HEK293 (cell line): ENCODE data around the gene STIM1.

Source experiments
- CTCF ChIA-PET: fragments of 350-600 bp; formaldehyde crosslinking; extraction: SDS; loops from one replicate; lab custom pipeline; 2021; ENCODE audit warnings: antibody characterized with exemption; lab: Yijun Ruan, JAX
- POLR2A ChIA-PET: fragments of 300-600 bp; formaldehyde crosslinking; extraction: SDS; loops from one replicate; lab custom pipeline; 2020; ENCODE audit warnings: antibody characterized with exemption, inconsistent platforms; lab: Yijun Ruan, JAX
- H3K27ac ChIP-seq: fragments of 200-500 bp; sonication (Bioruptor generic); 2 replicates; pipeline ENCODE4 v1.5.1; 2014; ENCODE audit warnings: low read depth, low read length, control low read depth, inconsistent platforms; ENCODE audit errors: extremely low read depth
- H3K36me3 ChIP-seq, 2 experiments: fragments of 200-500 bp in 1 of 2; sonication (Bioruptor generic) in 1 of 2; 1 replicate in 1 of 2; 2 replicates in 1 of 2; pipeline ENCODE4 v1.5.1; 2014 to 2017; ENCODE audit warnings: inconsistent platforms in 2 of 2, low read length in 2 of 2; ENCODE audit not compliant: control insufficient read depth in 2 of 2, insufficient read depth in 1 of 2
- H3K4me1 ChIP-seq: fragments of 200-500 bp; sonication (Bioruptor generic); 2 replicates; pipeline ENCODE4 v1.5.1; 2014; ENCODE audit warnings: mild to moderate bottlenecking, low read length, inconsistent platforms; ENCODE audit not compliant: control insufficient read depth, insufficient read depth
- H3K4me3 ChIP-seq: 2 replicates; pipeline ENCODE4 v1.5.1; 2011; ENCODE audit warnings: low read depth, mild to moderate bottlenecking, control low read depth, low read length, moderate library complexity
- H3K9me3 ChIP-seq: fragments of 200-500 bp; sonication (Bioruptor generic); 2 replicates; pipeline ENCODE4 v1.5.1; 2014; ENCODE audit warnings: low read depth, low read length, inconsistent platforms; ENCODE audit not compliant: control insufficient read depth, insufficient read depth
- GLIS1 ChIP-seq: fragments of 450-650 bp; formaldehyde crosslinking; IDR thresholded peaks from 2 replicates; pipeline ENCODE4 v1.5.1; 2016; ENCODE audit warnings: missing biosample characterization, missing genetic modification characterization
- KLF10 ChIP-seq: fragments of 450-650 bp; IDR thresholded peaks from 2 replicates; pipeline ENCODE4 v1.5.1; 2018; ENCODE audit warnings: missing biosample characterization, mild to moderate bottlenecking, missing genetic modification characterization
- KLF9 ChIP-seq: fragments of 450-650 bp; formaldehyde crosslinking; IDR thresholded peaks from 2 replicates; pipeline ENCODE4 v1.5.1; 2016; ENCODE audit warnings: missing biosample characterization, missing genetic modification characterization, low read depth
- MEIS1 ChIP-seq: sonication (generic); formaldehyde crosslinking; IDR thresholded peaks from 2 replicates; pipeline ENCODE4 v1.8.1; 2022; ENCODE audit warnings: missing genetic modification reagents, mild to moderate bottlenecking, borderline replicate concordance
- TCF7L2 ChIP-seq: IDR thresholded peaks from 2 replicates; pipeline ENCODE4 v1.6.1; 2011; ENCODE audit warnings: low read depth, mild to moderate bottlenecking, inconsistent platforms, low read length, moderate library complexity, borderline replicate concordance
- YY1 ChIP-seq: fragments of 450-650 bp; formaldehyde crosslinking; IDR thresholded peaks from 2 replicates; pipeline ENCODE4 v1.5.1; 2018; ENCODE audit warnings: missing biosample characterization, missing genetic modification characterization
- ZBTB17 ChIP-seq: fragments of 450-650 bp; formaldehyde crosslinking; IDR thresholded peaks from 2 replicates; pipeline ENCODE4 v1.5.1; 2016; ENCODE audit warnings: missing biosample characterization, missing genetic modification characterization
- ZBTB26 ChIP-seq: fragments of 450-650 bp; formaldehyde crosslinking; optimal IDR thresholded peaks from 2 replicates; pipeline ENCODE3; 2016; ENCODE audit warnings: missing biosample characterization, mild to moderate bottlenecking, missing genetic modification characterization
- ZFP69B ChIP-seq: fragments of 450-650 bp; formaldehyde crosslinking; IDR thresholded peaks from 2 replicates; pipeline ENCODE4 v1.5.1; 2016; ENCODE audit warnings: missing biosample characterization, missing genetic modification characterization
- ZNF155 ChIP-seq: fragments of 450-650 bp; formaldehyde crosslinking; IDR thresholded peaks from 2 replicates; pipeline ENCODE4 v1.5.1; 2016; ENCODE audit warnings: missing biosample characterization, missing genetic modification characterization
- ZNF174 ChIP-seq: fragments of 450-650 bp; formaldehyde crosslinking; IDR thresholded peaks from 2 replicates; pipeline ENCODE4 v1.5.0; 2017; ENCODE audit warnings: missing biosample characterization, mild to moderate bottlenecking, missing genetic modification characterization
- ZNF184 ChIP-seq: fragments of 450-650 bp; IDR thresholded peaks from 2 replicates; pipeline ENCODE4 v1.5.1; 2018; ENCODE audit warnings: missing biosample characterization, mild to moderate bottlenecking, missing genetic modification characterization
- ZNF19 ChIP-seq: fragments of 450-650 bp; formaldehyde crosslinking; IDR thresholded peaks from 2 replicates; pipeline ENCODE4; 2016; ENCODE audit warnings: missing biosample characterization, missing genetic modification characterization, low read depth
- ZNF211 ChIP-seq: fragments of 450-650 bp; formaldehyde crosslinking; IDR thresholded peaks from 2 replicates; pipeline ENCODE4 v1.5.1; 2016; ENCODE audit warnings: low read depth, missing biosample characterization, missing genetic modification characterization
- ZNF221 ChIP-seq: fragments of 450-650 bp; formaldehyde crosslinking; IDR thresholded peaks from 2 replicates; pipeline ENCODE4 v1.5.1; 2017; ENCODE audit warnings: missing biosample characterization, missing genetic modification characterization, borderline replicate concordance
- ZNF311 ChIP-seq: fragments of 450-650 bp; formaldehyde crosslinking; IDR thresholded peaks from 2 replicates; pipeline ENCODE4 v1.5.1; 2017; ENCODE audit warnings: missing biosample characterization, missing genetic modification characterization, borderline replicate concordance
- ZNF426 ChIP-seq: fragments of 450-650 bp; formaldehyde crosslinking; IDR thresholded peaks from 2 replicates; pipeline ENCODE4 v1.5.1; 2017; ENCODE audit warnings: missing biosample characterization, missing genetic modification characterization, mild to moderate bottlenecking, inconsistent platforms, moderate library complexity
- ZNF510 ChIP-seq: fragments of 450-650 bp; formaldehyde crosslinking; IDR thresholded peaks from 2 replicates; pipeline ENCODE4 v1.5.1; 2018; ENCODE audit warnings: mild to moderate bottlenecking, missing genetic modification characterization, missing biosample characterization; ENCODE audit not compliant: insufficient replicate concordance
- ZNF548 ChIP-seq: fragments of 450-650 bp; formaldehyde crosslinking; IDR thresholded peaks from 2 replicates; pipeline ENCODE4 v1.5.1; 2016; ENCODE audit warnings: missing biosample characterization, missing genetic modification characterization
- ZNF549 ChIP-seq: fragments of 450-650 bp; IDR thresholded peaks from 2 replicates; pipeline ENCODE4 v1.5.1; 2018; ENCODE audit warnings: missing biosample characterization, missing genetic modification characterization, mild to moderate bottlenecking, inconsistent platforms, moderate library complexity
- ZNF654 ChIP-seq: fragments of 450-650 bp; formaldehyde crosslinking; IDR thresholded peaks from 2 replicates; pipeline ENCODE4 v1.5.1; 2016; ENCODE audit warnings: low read depth, missing biosample characterization, missing genetic modification characterization
- ZNF768 ChIP-seq: fragments of 450-650 bp; formaldehyde crosslinking; IDR thresholded peaks from 2 replicates; pipeline ENCODE4 v1.5.1; 2018; ENCODE audit warnings: missing biosample characterization, mild to moderate bottlenecking, missing genetic modification characterization
- ZSCAN23 ChIP-seq: fragments of 450-650 bp; formaldehyde crosslinking; IDR thresholded peaks from 2 replicates; pipeline ENCODE4 v1.5.1; 2016; ENCODE audit warnings: missing biosample characterization, missing genetic modification characterization
- TF ChIP-seq, protein P1 (sequence below): fragments of 450-650 bp; formaldehyde crosslinking; IDR thresholded peaks from 2 replicates; pipeline ENCODE4 v1.5.1; 2016; ENCODE audit warnings: missing biosample characterization, missing genetic modification characterization, low read depth
- TF ChIP-seq, protein P2 (sequence below): fragments of 450-650 bp; formaldehyde crosslinking; IDR thresholded peaks from 2 replicates; pipeline ENCODE4 v1.5.1; 2016; ENCODE audit warnings: missing biosample characterization, missing genetic modification characterization, borderline replicate concordance
- TF ChIP-seq, protein P3 (sequence below): fragments of 450-650 bp; formaldehyde crosslinking; IDR thresholded peaks from 2 replicates; pipeline ENCODE4 v1.5.1; 2016; ENCODE audit warnings: missing biosample characterization, missing genetic modification characterization, low read depth

Gene STIM1

GRCh38 chr11:4087551-4087950 lies 232.1 kb downstream of the STIM1 start:
- TF ChIP-seq ZFP69B (tag by site-specific recombination): no peak
- no peak for TF ChIP-seq MEIS1 (CRISPR knock-in tag)
- H3K9me3 ChIP-seq: no peaks in the 10 kb centered on the region
- H3K27ac ChIP-seq: no peak overlapping the region
- H3K4me1 ChIP-seq: no peaks in the 10 kb centered on the region
- H3K36me3 ChIP-seq: peaks cover 0 to 64% of the 10 kb centered on the region in 2 experiments; a peak in 1 of 3 replicates
- CTCF ChIA-PET: interaction anchor here (0.9 to 1.6 kb wide), 2 partner anchors 15 to 246 kb away, joined by 3 to 5 read pairs; no protein-coding TSS in a partner anchor
- no peak overlapping the region for H3K4me3 ChIP-seq
- POLR2A ChIA-PET: no interaction called here

GRCh38 chr11:4090258-4090657 lies 234.8 kb downstream of the STIM1 start:
- Histone ChIP-seq H3K27ac (no peak overlapping the region), H3K4me1 (no peaks in the 10 kb centered on the region), H3K9me3 (no peaks in the 10 kb centered on the region), H3K4me3 (no peak overlapping the region), H3K36me3 (peaks cover 0 to 48% of the 10 kb centered on the region in 2 experiments; a peak in 1 of 3 replicates)
- POLR2A ChIA-PET: no interaction called here
- TF ChIP-seq, protein P1, sequence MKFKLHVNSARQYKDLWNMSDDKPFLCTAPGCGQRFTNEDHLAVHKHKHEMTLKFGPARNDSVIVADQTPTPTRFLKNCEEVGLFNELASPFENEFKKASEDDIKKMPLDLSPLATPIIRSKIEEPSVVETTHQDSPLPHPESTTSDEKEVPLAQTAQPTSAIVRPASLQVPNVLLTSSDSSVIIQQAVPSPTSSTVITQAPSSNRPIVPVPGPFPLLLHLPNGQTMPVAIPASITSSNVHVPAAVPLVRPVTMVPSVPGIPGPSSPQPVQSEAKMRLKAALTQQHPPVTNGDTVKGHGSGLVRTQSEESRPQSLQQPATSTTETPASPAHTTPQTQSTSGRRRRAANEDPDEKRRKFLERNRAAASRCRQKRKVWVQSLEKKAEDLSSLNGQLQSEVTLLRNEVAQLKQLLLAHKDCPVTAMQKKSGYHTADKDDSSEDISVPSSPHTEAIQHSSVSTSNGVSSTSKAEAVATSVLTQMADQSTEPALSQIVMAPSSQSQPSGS: no peak
- TF ChIP-seq ZNF155 (tag by site-specific recombination) (no peak), ZNF184 (no peak), ZNF549 (tag by site-specific recombination) (no peak), KLF10 (tag by site-specific recombination) (no peak)
- CTCF ChIA-PET: interaction anchor here (0.7 kb wide), 1 partner anchor 18 kb away, joined by 3 read pairs; no protein-coding TSS in a partner anchor

- CTCF ChIA-PET: interaction anchor here (1.0 to 1.1 kb wide), 2 partner anchors 19 to 20 kb away, joined by 3 read pairs; no protein-coding TSS in a partner anchor
- H3K4me1 ChIP-seq: no peaks in the 10 kb centered on the region
- TF ChIP-seq KLF9 (tag by site-specific recombination) (no peak), ZSCAN23 (tag by site-specific recombination) (no peak), ZNF548 (no peak), GLIS1 (tag by site-specific recombination) (no peak), ZNF211 (tag by site-specific recombination) (no peak), ZNF19 (tag by site-specific recombination) (no peak), ZNF768 (tag by site-specific recombination) (no peak), ZBTB17 (tag by site-specific recombination) (no peak), TCF7L2 (no peak), ZNF174 (tag by site-specific recombination) (no peak), ZNF221 (no peak), YY1 (tag by site-specific recombination) (no peak), ZNF426 (tag by site-specific recombination) (no peak), ZBTB26 (tag by site-specific recombination) (no peak), ZNF311 (tag by site-specific recombination) (no peak), ZNF654 (no peak), ZNF510 (tag by site-specific recombination) (no peak)
- TF ChIP-seq, protein P2, sequence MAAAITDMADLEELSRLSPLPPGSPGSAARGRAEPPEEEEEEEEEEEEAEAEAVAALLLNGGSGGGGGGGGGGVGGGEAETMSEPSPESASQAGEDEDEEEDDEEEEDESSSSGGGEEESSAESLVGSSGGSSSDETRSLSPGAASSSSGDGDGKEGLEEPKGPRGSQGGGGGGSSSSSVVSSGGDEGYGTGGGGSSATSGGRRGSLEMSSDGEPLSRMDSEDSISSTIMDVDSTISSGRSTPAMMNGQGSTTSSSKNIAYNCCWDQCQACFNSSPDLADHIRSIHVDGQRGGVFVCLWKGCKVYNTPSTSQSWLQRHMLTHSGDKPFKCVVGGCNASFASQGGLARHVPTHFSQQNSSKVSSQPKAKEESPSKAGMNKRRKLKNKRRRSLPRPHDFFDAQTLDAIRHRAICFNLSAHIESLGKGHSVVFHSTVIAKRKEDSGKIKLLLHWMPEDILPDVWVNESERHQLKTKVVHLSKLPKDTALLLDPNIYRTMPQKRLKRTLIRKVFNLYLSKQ (tag by site-specific recombination): no peak
- TF ChIP-seq, protein P3, sequence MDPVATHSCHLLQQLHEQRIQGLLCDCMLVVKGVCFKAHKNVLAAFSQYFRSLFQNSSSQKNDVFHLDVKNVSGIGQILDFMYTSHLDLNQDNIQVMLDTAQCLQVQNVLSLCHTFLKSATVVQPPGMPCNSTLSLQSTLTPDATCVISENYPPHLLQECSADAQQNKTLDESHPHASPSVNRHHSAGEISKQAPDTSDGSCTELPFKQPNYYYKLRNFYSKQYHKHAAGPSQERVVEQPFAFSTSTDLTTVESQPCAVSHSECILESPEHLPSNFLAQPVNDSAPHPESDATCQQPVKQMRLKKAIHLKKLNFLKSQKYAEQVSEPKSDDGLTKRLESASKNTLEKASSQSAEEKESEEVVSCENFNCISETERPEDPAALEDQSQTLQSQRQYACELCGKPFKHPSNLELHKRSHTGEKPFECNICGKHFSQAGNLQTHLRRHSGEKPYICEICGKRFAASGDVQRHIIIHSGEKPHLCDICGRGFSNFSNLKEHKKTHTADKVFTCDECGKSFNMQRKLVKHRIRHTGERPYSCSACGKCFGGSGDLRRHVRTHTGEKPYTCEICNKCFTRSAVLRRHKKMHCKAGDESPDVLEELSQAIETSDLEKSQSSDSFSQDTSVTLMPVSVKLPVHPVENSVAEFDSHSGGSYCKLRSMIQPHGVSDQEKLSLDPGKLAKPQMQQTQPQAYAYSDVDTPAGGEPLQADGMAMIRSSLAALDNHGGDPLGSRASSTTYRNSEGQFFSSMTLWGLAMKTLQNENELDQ: no peak
- no peak overlapping the region for H3K4me3 ChIP-seq
- H3K9me3 ChIP-seq: no peaks in the 10 kb centered on the region
- POLR2A ChIA-PET: no interaction called here
- H3K36me3 ChIP-seq: peaks cover 0 to 42% of the 10 kb centered on the region in 2 experiments; a peak in 1 of 3 replicates
- no peak overlapping the region for H3K27ac ChIP-seq
Measured at GRCh38 chr11:4092026-4092425, 236.6 kb downstream of the STIM1 start.
